ENCODE data around the gene LRRC25.

The LRRC25 gene

GRCh38 chr19:18423258-18424020, 26.0 kb upstream of the LRRC25 start:
- H2AFZ ChIP-seq (ENCODE audit: low read depth, low read length), result no peak overlapping the region

GRCh38 chr19:18422530-18423191, 25.2 kb upstream of the LRRC25 start:
- Histone ChIP-seq H2BK5ac (ENCODE audit: low read depth, low read length, poor library complexity, severe bottlenecking) (no peak overlapping the region), H2AK5ac (ENCODE audit: low read length, severe bottlenecking) (no peak overlapping the region), H4K91ac (ENCODE audit: low read length) (no peak overlapping the region), H3K9ac (ENCODE audit: low read length) (no peak overlapping the region), H4K8ac (ENCODE audit: low read length) (no peak overlapping the region), H3K14ac (ENCODE audit: low read length in 2 of 2) (no peak overlapping the region), H3K36me3 (ENCODE audit: control insufficient read depth in 1 of 2, insufficient read depth in 2 of 2, low read depth in 1 of 2, low read length in 2 of 2) (peaks cover 0 to 25% of the 10 kb centered on the region in 2 experiments), H3K4me2 (ENCODE audit: low read length, poor library complexity, severe bottlenecking) (no peak overlapping the region), H3K9me3 (ENCODE audit: control insufficient read depth, low read length) (no peaks in the 10 kb centered on the region), H3K79me1 (replicated peaks; ENCODE audit: low read length, poor library complexity, severe bottlenecking) (peaks cover 2% of the 10 kb centered on the region), H3K4ac (ENCODE audit: low read depth in 1 of 2, low read length in 2 of 2) (peak overlapping the region in 1 of 2 experiments; percentile 21), H3K4me3 (ENCODE audit: insufficient read depth in 1 of 2, low read depth in 1 of 2, low read length in 2 of 2) (no peak overlapping the region), H2BK12ac (ENCODE audit: low read length in 2 of 2) (no peak overlapping the region), H3K4me1 (ENCODE audit: control insufficient read depth, insufficient read depth, low read depth, low read length) (peaks cover 71% of the 10 kb centered on the region), H3K23ac (ENCODE audit: low read length in 2 of 2) (no peak overlapping the region), H2AFZ (ENCODE audit: low read depth, low read length) (no peak overlapping the region), H2BK120ac (ENCODE audit: low read depth, low read length) (no peak overlapping the region), H3K27ac (ENCODE audit: low read length, poor library complexity, severe bottlenecking) (no peak overlapping the region), H3K18ac (ENCODE audit: low read depth in 1 of 2, low read length in 2 of 2) (no peak overlapping the region), H3K27me3 (ENCODE audit: control insufficient read depth in 1 of 2, insufficient read depth in 1 of 2, low read length in 2 of 2) (no peaks in the 10 kb centered on the region), H2BK15ac (ENCODE audit: low read depth, poor library complexity, severe bottlenecking) (no peak overlapping the region)
- DNase-seq, result no peak
- WGBS, result 95% methylated on average over 14 of the region's 14 CpGs

More at GRCh38 chr19:18423258-18424020, 26.0 kb upstream of the LRRC25 start:
- Histone ChIP-seq H2BK12ac (ENCODE audit: low read length in 2 of 2) (no peak overlapping the region), H4K8ac (ENCODE audit: low read length) (peak overlapping the region; percentile 52), H3K9ac (ENCODE audit: low read length) (no peak overlapping the region), H3K36me3 (ENCODE audit: control insufficient read depth in 1 of 2, insufficient read depth in 2 of 2, low read depth in 1 of 2, low read length in 2 of 2) (peaks cover 0 to 33% of the 10 kb centered on the region in 2 experiments), H3K18ac (ENCODE audit: low read depth in 1 of 2, low read length in 2 of 2) (no peak overlapping the region), H3K23ac (ENCODE audit: low read length in 2 of 2) (no peak overlapping the region), H3K27ac (ENCODE audit: low read length, poor library complexity, severe bottlenecking) (no peak overlapping the region), H3K79me1 (replicated peaks; ENCODE audit: low read length, poor library complexity, severe bottlenecking) (peaks cover 2% of the 10 kb centered on the region), H3K9me3 (ENCODE audit: control insufficient read depth, low read length) (no peaks in the 10 kb centered on the region), H3K4me1 (ENCODE audit: control insufficient read depth, insufficient read depth, low read depth, low read length) (peaks cover 68% of the 10 kb centered on the region), H3K14ac (ENCODE audit: low read length in 2 of 2) (no peak overlapping the region), H3K4me3 (ENCODE audit: insufficient read depth in 1 of 2, low read depth in 1 of 2, low read length in 2 of 2) (no peak overlapping the region), H4K91ac (ENCODE audit: low read length) (no peak overlapping the region), H2BK120ac (ENCODE audit: low read depth, low read length) (no peak overlapping the region), H2AK5ac (ENCODE audit: low read length, severe bottlenecking) (no peak overlapping the region), H2BK5ac (ENCODE audit: low read depth, low read length, poor library complexity, severe bottlenecking) (no peak overlapping the region), H2BK15ac (ENCODE audit: low read depth, poor library complexity, severe bottlenecking) (no peak overlapping the region), H3K27me3 (ENCODE audit: control insufficient read depth in 1 of 2, insufficient read depth in 1 of 2, low read length in 2 of 2) (no peaks in the 10 kb centered on the region), H3K4ac (ENCODE audit: low read depth in 1 of 2, low read length in 2 of 2) (no peak overlapping the region), H3K4me2 (ENCODE audit: low read length, poor library complexity, severe bottlenecking) (no peak overlapping the region)
- 95% methylated on average over 21 of the region's 21 CpGs for WGBS
- DNase-seq, result no peak

GRCh38 chr19:18421371-18421959, 24.0 kb upstream of the LRRC25 start:
- Histone ChIP-seq H3K23ac (ENCODE audit: low read length in 2 of 2) (no peak overlapping the region), H4K8ac (ENCODE audit: low read length) (no peak overlapping the region)

GRCh38 chr19:18420930-18421329, 23.5 kb upstream of the LRRC25 start:
- H3K9ac ChIP-seq (ENCODE audit: low read length), result peak overlapping the region; percentile 95
- H3K79me1 ChIP-seq (replicated peaks; ENCODE audit: low read length, poor library complexity, severe bottlenecking), result peaks cover 2% of the 10 kb centered on the region
- peak overlapping the region in 1 of 2 experiments; percentile 47 for H3K23ac ChIP-seq (ENCODE audit: low read length in 2 of 2)
- no peak overlapping the region for H2AFZ ChIP-seq (ENCODE audit: low read depth, low read length)
- DNase-seq, result no peak
- H3K27ac ChIP-seq (ENCODE audit: low read length, poor library complexity, severe bottlenecking), result no peak overlapping the region
- no peak overlapping the region for H2BK120ac ChIP-seq (ENCODE audit: low read depth, low read length)
- no peaks in the 10 kb centered on the region for H3K27me3 ChIP-seq (ENCODE audit: control insufficient read depth in 1 of 2, insufficient read depth in 1 of 2, low read length in 2 of 2)
- H3K9me3 ChIP-seq (ENCODE audit: control insufficient read depth, low read length), result no peaks in the 10 kb centered on the region
- peak overlapping the region in 1 of 2 experiments; percentile 2 for H3K4ac ChIP-seq (ENCODE audit: low read depth in 1 of 2, low read length in 2 of 2)
- H3K36me3 ChIP-seq (ENCODE audit: control insufficient read depth in 1 of 2, insufficient read depth in 2 of 2, low read depth in 1 of 2, low read length in 2 of 2), result peaks cover 0 to 13% of the 10 kb centered on the region in 2 experiments
- peak overlapping the region in 1 of 2 experiments; percentile 40 for H2BK12ac ChIP-seq (ENCODE audit: low read length in 2 of 2)
- H2BK5ac ChIP-seq (ENCODE audit: low read depth, low read length, poor library complexity, severe bottlenecking), result no peak overlapping the region
- peaks cover 68% of the 10 kb centered on the region for H3K4me1 ChIP-seq (ENCODE audit: control insufficient read depth, insufficient read depth, low read depth, low read length)
- peak overlapping the region; percentile 11 to 88 for H3K4me3 ChIP-seq (ENCODE audit: insufficient read depth in 1 of 2, low read depth in 1 of 2, low read length in 2 of 2)
- no peak overlapping the region for H4K91ac ChIP-seq (ENCODE audit: low read length)
- no peak overlapping the region for H2AK5ac ChIP-seq (ENCODE audit: low read length, severe bottlenecking)
- peak overlapping the region; percentile 33 for H3K4me2 ChIP-seq (ENCODE audit: low read length, poor library complexity, severe bottlenecking)
- 73% methylated on average over 1 of the region's 2 CpGs for WGBS
- peak overlapping the region; percentile 51 for H4K8ac ChIP-seq (ENCODE audit: low read length)
- H3K18ac ChIP-seq (ENCODE audit: low read depth in 1 of 2, low read length in 2 of 2), result no peak overlapping the region
- peak overlapping the region; percentile 70 for H2BK15ac ChIP-seq (ENCODE audit: low read depth, poor library complexity, severe bottlenecking)
- H3K14ac ChIP-seq (ENCODE audit: low read length in 2 of 2), result peak overlapping the region in 1 of 2 experiments; percentile 91

More at GRCh38 chr19:18421371-18421959, 24.0 kb upstream of the LRRC25 start:
- peaks cover 70% of the 10 kb centered on the region for H3K4me1 ChIP-seq (ENCODE audit: control insufficient read depth, insufficient read depth, low read depth, low read length)
- DNase-seq, result no peak
- H3K4me2 ChIP-seq (ENCODE audit: low read length, poor library complexity, severe bottlenecking), result peak overlapping the region; percentile 24
- WGBS, result 82% methylated on average over 8 of the region's 12 CpGs
- no peak overlapping the region for H3K4ac ChIP-seq (ENCODE audit: low read depth in 1 of 2, low read length in 2 of 2)
- peak overlapping the region; percentile 95 for H3K9ac ChIP-seq (ENCODE audit: low read length)
- peak overlapping the region in 1 of 2 experiments; percentile 88 for H3K4me3 ChIP-seq (ENCODE audit: insufficient read depth in 1 of 2, low read depth in 1 of 2, low read length in 2 of 2)
- no peaks in the 10 kb centered on the region for H3K9me3 ChIP-seq (ENCODE audit: control insufficient read depth, low read length)
- H3K79me1 ChIP-seq (replicated peaks; ENCODE audit: low read length, poor library complexity, severe bottlenecking), result peaks cover 2% of the 10 kb centered on the region
- no peak overlapping the region for H2BK15ac ChIP-seq (ENCODE audit: low read depth, poor library complexity, severe bottlenecking)
- H2BK5ac ChIP-seq (ENCODE audit: low read depth, low read length, poor library complexity, severe bottlenecking), result no peak overlapping the region
- no peak overlapping the region for H2AFZ ChIP-seq (ENCODE audit: low read depth, low read length)
- H3K27me3 ChIP-seq (ENCODE audit: control insufficient read depth in 1 of 2, insufficient read depth in 1 of 2, low read length in 2 of 2), result no peaks in the 10 kb centered on the region
- no peak overlapping the region for H2AK5ac ChIP-seq (ENCODE audit: low read length, severe bottlenecking)
- H3K27ac ChIP-seq (ENCODE audit: low read length, poor library complexity, severe bottlenecking), result no peak overlapping the region
- no peak overlapping the region for H3K18ac ChIP-seq (ENCODE audit: low read depth in 1 of 2, low read length in 2 of 2)
- no peak overlapping the region for H4K91ac ChIP-seq (ENCODE audit: low read length)
- H2BK12ac ChIP-seq (ENCODE audit: low read length in 2 of 2), result no peak overlapping the region
- H2BK120ac ChIP-seq (ENCODE audit: low read depth, low read length), result no peak overlapping the region
- H3K14ac ChIP-seq (ENCODE audit: low read length in 2 of 2), result no peak overlapping the region
- H3K36me3 ChIP-seq (ENCODE audit: control insufficient read depth in 1 of 2, insufficient read depth in 2 of 2, low read depth in 1 of 2, low read length in 2 of 2), result peaks cover 0 to 13% of the 10 kb centered on the region in 2 experiments
